GM23248 (cell line): ENCODE measurements around the gene UNC5C.

Experiments
- EZH2 ChIP-seq: fragments of 200-600 bp; sonication (generic); IDR thresholded peaks from 2 replicates; pipeline ENCODE4 v1.6.1; 2018; ENCODE audit warnings: antibody characterized with exemption, mild to moderate bottlenecking; ENCODE audit not compliant: insufficient read depth, poor library complexity, severe bottlenecking
- EZH2phosphoT487 ChIP-seq: fragments of 200-600 bp; sonication (generic); IDR thresholded peaks from 2 replicates; pipeline ENCODE4 v1.6.1; 2018; ENCODE audit warnings: antibody characterized with exemption, moderate library complexity, mild to moderate bottlenecking, low read depth; ENCODE audit not compliant: insufficient read depth

DNA sequence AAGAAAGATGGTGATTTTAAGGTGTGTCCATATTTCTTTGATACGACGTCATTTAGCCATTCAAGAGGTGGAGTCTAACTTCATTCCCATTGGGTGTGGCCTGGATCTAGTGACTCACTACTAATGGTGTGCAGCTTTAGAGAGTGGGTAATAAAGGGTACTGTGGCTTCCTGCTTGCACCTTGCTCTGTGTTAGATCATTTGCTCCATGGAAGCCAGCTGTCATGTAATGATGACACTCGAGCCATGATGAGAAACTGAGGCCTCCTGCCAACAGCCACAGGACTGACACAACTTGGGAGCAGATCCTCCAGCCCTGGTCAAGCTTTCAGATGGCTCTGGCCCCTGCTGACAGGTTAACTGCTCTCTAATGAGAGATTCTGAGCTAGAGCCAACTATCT is 82.0 kb downstream of the UNC5C start:
- TF ChIP-seq EZH2 (no peak), EZH2phosphoT487 (no peak)
